ENCODE measurements around the gene MEI1.

MEI1 gene

DNA sequence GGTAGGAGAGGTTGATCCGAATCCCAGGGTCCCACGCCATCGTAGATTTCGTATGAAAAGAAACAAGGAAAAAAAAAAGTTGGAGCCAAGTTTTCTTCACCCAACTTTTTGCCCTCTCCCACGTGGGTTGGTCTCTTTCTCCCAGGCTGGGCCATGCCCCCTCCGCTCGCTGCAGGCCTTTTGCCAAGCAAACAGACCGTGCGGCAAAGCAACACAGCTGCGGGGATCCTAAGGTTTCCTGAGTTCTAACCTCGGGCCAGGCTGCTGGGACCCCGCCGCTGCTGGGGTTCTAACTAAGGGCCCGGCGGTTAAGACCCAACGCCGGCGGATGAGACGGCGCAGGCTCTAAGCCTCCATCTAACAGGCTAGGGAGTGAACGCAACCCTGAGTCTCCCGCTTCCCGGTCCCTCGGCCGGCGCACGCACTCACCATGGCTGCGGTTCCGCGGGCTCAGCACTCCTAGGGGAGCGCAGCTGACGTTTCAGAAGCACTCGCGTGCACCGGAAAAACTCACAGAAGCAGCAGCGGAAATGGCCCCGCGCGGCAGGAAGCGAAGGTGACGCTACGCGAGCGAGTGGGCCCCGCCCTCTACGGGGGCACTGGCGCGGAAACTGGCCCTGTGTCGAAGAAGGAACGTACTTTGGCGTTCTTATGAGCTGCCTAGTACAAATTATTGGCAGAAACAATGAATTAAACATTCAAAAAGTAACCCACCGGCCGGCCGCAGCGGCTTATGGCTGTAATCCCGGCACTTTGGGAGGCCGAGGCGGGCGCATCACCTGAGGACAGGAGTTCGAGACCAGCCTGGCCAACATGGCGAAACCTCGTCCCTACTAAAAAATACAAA, 10.7 kb upstream of the MEI1 start, which contains the start of gene SNU13:
Gene SNU13 (minus strand): TSS at position 503 of the 847 bp plus-strand sequence. CDS start 71 bp downstream, at position 432.
- peak within 1 kb of the TSS; percentile 93 for H3K27ac ChIP-seq (ENCODE audit: low read length)
- H4K20me1 ChIP-seq (ENCODE audit: insufficient read depth, low read length), result peaks cover 1% of the 10 kb centered on the region; the same call in 1 of the 2 replicates
- peak; percentile 98 for DNase-seq
- peaks cover 5% of the 10 kb centered on the region; the same call in 1 of the 2 replicates for H3K36me3 ChIP-seq (replicated peaks; ENCODE audit: insufficient read depth, low read length)
- peak within 1 kb of the TSS; percentile 98 for H3K9ac ChIP-seq (ENCODE audit: low read length)
- no peak for TF ChIP-seq EZH2 (optimal IDR thresholded peaks at IDR 0.05; ENCODE audit: low read depth, low read length)
- TF ChIP-seq, protein P1, sequence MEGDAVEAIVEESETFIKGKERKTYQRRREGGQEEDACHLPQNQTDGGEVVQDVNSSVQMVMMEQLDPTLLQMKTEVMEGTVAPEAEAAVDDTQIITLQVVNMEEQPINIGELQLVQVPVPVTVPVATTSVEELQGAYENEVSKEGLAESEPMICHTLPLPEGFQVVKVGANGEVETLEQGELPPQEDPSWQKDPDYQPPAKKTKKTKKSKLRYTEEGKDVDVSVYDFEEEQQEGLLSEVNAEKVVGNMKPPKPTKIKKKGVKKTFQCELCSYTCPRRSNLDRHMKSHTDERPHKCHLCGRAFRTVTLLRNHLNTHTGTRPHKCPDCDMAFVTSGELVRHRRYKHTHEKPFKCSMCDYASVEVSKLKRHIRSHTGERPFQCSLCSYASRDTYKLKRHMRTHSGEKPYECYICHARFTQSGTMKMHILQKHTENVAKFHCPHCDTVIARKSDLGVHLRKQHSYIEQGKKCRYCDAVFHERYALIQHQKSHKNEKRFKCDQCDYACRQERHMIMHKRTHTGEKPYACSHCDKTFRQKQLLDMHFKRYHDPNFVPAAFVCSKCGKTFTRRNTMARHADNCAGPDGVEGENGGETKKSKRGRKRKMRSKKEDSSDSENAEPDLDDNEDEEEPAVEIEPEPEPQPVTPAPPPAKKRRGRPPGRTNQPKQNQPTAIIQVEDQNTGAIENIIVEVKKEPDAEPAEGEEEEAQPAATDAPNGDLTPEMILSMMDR (IDR thresholded peaks at IDR 0.05; ENCODE audit: low read length), result no peak
- TF ChIP-seq EZH2phosphoT487 (IDR thresholded peaks at IDR 0.05; ENCODE audit: low read length), result no peak
- no peaks in the 10 kb centered on the region for H3K27me3 ChIP-seq (replicated peaks; ENCODE audit: insufficient read depth, low read length)
- H3F3A ChIP-seq (ENCODE audit: insufficient read depth, low read length), result peaks cover 13% of the 10 kb centered on the region
- H3K4me1 ChIP-seq (ENCODE audit: low read length), result 0 out of 2 replicates have a peak, but pooled peaks cover 7% of the 10 kb centered on the region
- peak within 1 kb of the TSS; percentile 88 for H3K4me2 ChIP-seq (ENCODE audit: low read depth, low read length)
- H2AFZ ChIP-seq (ENCODE audit: low read length), result peak within 1 kb of the TSS; percentile 73
- no peaks in the 10 kb centered on the region for H3K9me2 ChIP-seq (replicated peaks; ENCODE audit: insufficient read depth, low read length)
- H3K4me3 ChIP-seq (ENCODE audit: low read length), result peak within 1 kb of the TSS; percentile 69
- H3K79me2 ChIP-seq (ENCODE audit: low read length), result peaks cover 50% of the 10 kb centered on the region
- no peaks in the 10 kb centered on the region for H3K9me3 ChIP-seq (replicated peaks; ENCODE audit: insufficient read depth, low read length)

DNA sequence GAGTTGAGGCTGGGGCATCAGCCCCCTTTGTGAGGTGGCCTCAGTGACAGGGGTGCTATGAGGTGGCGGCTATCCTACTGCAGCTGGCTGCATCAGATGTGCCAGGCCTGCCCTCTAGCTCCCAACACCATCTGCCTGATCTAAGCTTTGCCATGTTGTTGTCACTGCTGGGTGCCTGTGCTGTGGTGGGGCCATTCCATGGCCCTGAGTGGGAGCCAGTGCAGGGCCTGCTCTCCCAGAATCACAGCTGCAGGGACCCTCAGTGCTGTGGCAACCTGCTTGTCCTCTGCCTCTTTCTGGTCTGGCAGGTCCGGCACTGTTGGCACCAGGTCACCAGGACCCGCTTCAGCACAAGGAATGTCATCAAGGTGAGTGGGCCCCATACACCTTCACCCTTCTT, 8.8 kb upstream of the MEI1 start:
- DNase-seq, result no peak
- no peak overlapping the region for H2AFZ ChIP-seq (ENCODE audit: low read length)
- no peaks in the 10 kb centered on the region for H3K27me3 ChIP-seq (replicated peaks; ENCODE audit: insufficient read depth, low read length)
- H3F3A ChIP-seq (ENCODE audit: insufficient read depth, low read length), result peaks cover 13% of the 10 kb centered on the region
- no peak overlapping the region for H3K4me2 ChIP-seq (ENCODE audit: low read depth, low read length)
- H3K9me3 ChIP-seq (replicated peaks; ENCODE audit: insufficient read depth, low read length), result no peaks in the 10 kb centered on the region
- H3K36me3 ChIP-seq (replicated peaks; ENCODE audit: insufficient read depth, low read length), result no peaks in the 10 kb centered on the region
- no peak overlapping the region for H3K27ac ChIP-seq (ENCODE audit: low read length)
- TF ChIP-seq EZH2 (optimal IDR thresholded peaks at IDR 0.05; ENCODE audit: low read depth, low read length) (no peak), EZH2phosphoT487 (IDR thresholded peaks at IDR 0.05; ENCODE audit: low read length) (no peak)
- TF ChIP-seq, protein P1 (IDR thresholded peaks at IDR 0.05; ENCODE audit: low read length), result no peak
- H3K9me2 ChIP-seq (replicated peaks; ENCODE audit: insufficient read depth, low read length), result no peaks in the 10 kb centered on the region
- no peak overlapping the region for H3K9ac ChIP-seq (ENCODE audit: low read length)
- H3K79me2 ChIP-seq (ENCODE audit: low read length), result peaks cover 31% of the 10 kb centered on the region
- no peaks in the 10 kb centered on the region for H4K20me1 ChIP-seq (ENCODE audit: insufficient read depth, low read length)
- no peak overlapping the region for H3K4me3 ChIP-seq (ENCODE audit: low read length)
- 0 out of 2 replicates have a peak, but pooled peaks cover 7% of the 10 kb centered on the region for H3K4me1 ChIP-seq (ENCODE audit: low read length)

DNA sequence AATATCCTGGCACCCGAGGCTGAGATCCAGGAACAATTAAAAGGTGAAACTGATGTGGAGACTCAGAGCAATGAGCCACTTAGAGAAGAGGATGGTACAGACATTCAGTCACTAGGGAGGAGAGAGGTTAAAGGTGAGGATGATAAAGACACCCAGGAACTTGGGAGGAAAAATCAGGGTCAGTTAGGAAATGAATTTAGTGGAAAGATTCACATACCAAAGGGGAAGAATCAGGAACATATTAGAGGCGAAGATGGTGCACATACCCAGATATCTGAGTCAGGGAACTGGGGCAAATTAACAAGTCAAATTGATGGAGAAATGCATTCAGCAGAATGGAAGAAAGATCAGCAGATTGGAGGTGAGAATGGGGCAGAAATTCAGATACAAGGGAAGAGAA, 4.1 kb upstream of the MEI1 start:
- no peak overlapping the region for H3K9ac ChIP-seq (ENCODE audit: low read length)
- no peak overlapping the region for H3K4me3 ChIP-seq (ENCODE audit: low read length)
- no peak overlapping the region for H3K27ac ChIP-seq (ENCODE audit: low read length)
- no peaks in the 10 kb centered on the region for H3K27me3 ChIP-seq (replicated peaks; ENCODE audit: insufficient read depth, low read length)
- H3K9me2 ChIP-seq (replicated peaks; ENCODE audit: insufficient read depth, low read length), result no peaks in the 10 kb centered on the region
- H3K9me3 ChIP-seq (replicated peaks; ENCODE audit: insufficient read depth, low read length), result no peaks in the 10 kb centered on the region
- peaks cover 4% of the 10 kb centered on the region for H3K4me1 ChIP-seq (ENCODE audit: low read length)
- no peaks in the 10 kb centered on the region for H4K20me1 ChIP-seq (ENCODE audit: insufficient read depth, low read length)
- no peaks in the 10 kb centered on the region for H3K79me2 ChIP-seq (ENCODE audit: low read length)
- DNase-seq, result no peak
- H3K4me2 ChIP-seq (ENCODE audit: low read depth, low read length), result no peak overlapping the region
- TF ChIP-seq, protein P1 (IDR thresholded peaks at IDR 0.05; ENCODE audit: low read length), result no peak
- no peak for TF ChIP-seq EZH2phosphoT487 (IDR thresholded peaks at IDR 0.05; ENCODE audit: low read length)
- no peak for TF ChIP-seq EZH2 (optimal IDR thresholded peaks at IDR 0.05; ENCODE audit: low read depth, low read length)
- no peak overlapping the region for H2AFZ ChIP-seq (ENCODE audit: low read length)
- H3K36me3 ChIP-seq (replicated peaks; ENCODE audit: insufficient read depth, low read length), result no peaks in the 10 kb centered on the region
- 0 out of 2 replicates have a peak, but pooled peaks cover under 1% of the 10 kb centered on the region for H3F3A ChIP-seq (ENCODE audit: insufficient read depth, low read length)
